NB4 (cell line): ENCODE results near the gene EVA1C.

Experiments
- POLR2A ChIP-seq: IDR thresholded peaks from 2 replicates; pipeline ENCODE4 v1.6.1; 2011; ENCODE audit warnings: mild to moderate bottlenecking; ENCODE audit not compliant: insufficient read length; ENCODE audit errors: extremely low read depth
- TF ChIP-seq, protein P1 (sequence below): IDR thresholded peaks from 2 replicates; pipeline ENCODE4 v1.6.1; 2011; ENCODE audit warnings: low read depth, low read length
- TF ChIP-seq, protein P2 (sequence below): IDR thresholded peaks from one replicate; pipeline ENCODE4 v1.5.1; 2012; ENCODE audit warnings: low read depth, low read length

DNA sequence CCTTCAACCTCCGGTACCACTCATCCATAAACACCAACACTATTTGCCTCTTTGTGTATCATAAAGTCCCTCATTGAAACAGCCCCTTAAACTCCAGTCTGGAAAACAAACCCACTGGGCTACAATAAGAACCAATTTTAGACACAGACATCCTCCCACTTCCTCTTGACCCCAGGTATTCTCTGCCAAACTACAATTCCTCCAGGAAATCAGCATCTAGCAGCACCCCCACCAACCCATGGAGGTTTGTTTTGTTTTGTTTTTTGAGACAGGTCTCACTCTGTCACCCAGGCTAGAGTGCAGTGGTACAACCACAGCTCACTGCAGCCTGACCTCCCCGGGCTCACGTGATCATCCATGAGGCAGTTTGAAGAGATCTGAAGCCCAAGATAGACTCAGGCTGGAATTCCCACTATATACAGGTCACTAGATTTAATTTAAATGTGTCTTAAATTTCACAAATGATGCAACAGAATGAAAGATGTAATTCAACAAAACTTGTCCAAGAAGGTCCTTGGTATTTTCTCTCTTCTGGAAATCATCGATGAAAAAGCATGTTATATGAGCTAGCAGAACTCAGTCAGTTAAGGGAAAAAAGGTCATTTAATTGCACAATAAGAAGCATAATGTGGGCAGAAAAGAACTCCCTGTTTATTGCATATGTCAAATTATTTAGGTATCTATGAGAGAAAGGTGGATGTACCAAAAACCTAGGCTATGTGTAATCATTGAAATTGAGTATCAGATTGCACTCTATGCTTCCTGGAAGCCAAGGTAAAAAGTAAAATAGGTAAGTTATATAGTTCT lies 142.5 kb downstream of the EVA1C start:
- TF ChIP-seq, protein P1, sequence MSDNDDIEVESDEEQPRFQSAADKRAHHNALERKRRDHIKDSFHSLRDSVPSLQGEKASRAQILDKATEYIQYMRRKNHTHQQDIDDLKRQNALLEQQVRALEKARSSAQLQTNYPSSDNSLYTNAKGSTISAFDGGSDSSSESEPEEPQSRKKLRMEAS, result no peak
- TF ChIP-seq, protein P2, sequence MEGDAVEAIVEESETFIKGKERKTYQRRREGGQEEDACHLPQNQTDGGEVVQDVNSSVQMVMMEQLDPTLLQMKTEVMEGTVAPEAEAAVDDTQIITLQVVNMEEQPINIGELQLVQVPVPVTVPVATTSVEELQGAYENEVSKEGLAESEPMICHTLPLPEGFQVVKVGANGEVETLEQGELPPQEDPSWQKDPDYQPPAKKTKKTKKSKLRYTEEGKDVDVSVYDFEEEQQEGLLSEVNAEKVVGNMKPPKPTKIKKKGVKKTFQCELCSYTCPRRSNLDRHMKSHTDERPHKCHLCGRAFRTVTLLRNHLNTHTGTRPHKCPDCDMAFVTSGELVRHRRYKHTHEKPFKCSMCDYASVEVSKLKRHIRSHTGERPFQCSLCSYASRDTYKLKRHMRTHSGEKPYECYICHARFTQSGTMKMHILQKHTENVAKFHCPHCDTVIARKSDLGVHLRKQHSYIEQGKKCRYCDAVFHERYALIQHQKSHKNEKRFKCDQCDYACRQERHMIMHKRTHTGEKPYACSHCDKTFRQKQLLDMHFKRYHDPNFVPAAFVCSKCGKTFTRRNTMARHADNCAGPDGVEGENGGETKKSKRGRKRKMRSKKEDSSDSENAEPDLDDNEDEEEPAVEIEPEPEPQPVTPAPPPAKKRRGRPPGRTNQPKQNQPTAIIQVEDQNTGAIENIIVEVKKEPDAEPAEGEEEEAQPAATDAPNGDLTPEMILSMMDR, result no peak
- no peak for TF ChIP-seq POLR2A
